ENCODE measurements around the gene CPLX3.

GRCh38 chr15:74845208-74845568 is 18.8 kb downstream of the CPLX3 start:
- TF ChIP-seq SIN3A (IDR thresholded peaks at IDR 0.05; ENCODE audit: borderline replicate concordance, insufficient read depth, low read length) (no peak), REST (IDR thresholded peaks at IDR 0.05; ENCODE audit: insufficient read depth in 1 of 2, low read depth in 2 of 2, low read length in 2 of 2) (no peak)
